K562 treated with DMSO at 1 percent for 4 hours (cell line): ENCODE results near the gene TREM1. TPM values are rescaled to one million over a fixed set of nuclear protein-coding genes. Genes with fewer than 3 reads are reported as not detected.

ENCODE experiments used
- total RNA-seq: library from RNA; unstranded; fragments of 300-600 nt; gene quantifications from 2 replicates; pipeline ENCODE4 v1.2.3, GENCODE V29; 2022; ENCODE audit not compliant: insufficient read depth

TREM1 gene
- total RNA-seq: not detected in 2 replicates

DNA sequence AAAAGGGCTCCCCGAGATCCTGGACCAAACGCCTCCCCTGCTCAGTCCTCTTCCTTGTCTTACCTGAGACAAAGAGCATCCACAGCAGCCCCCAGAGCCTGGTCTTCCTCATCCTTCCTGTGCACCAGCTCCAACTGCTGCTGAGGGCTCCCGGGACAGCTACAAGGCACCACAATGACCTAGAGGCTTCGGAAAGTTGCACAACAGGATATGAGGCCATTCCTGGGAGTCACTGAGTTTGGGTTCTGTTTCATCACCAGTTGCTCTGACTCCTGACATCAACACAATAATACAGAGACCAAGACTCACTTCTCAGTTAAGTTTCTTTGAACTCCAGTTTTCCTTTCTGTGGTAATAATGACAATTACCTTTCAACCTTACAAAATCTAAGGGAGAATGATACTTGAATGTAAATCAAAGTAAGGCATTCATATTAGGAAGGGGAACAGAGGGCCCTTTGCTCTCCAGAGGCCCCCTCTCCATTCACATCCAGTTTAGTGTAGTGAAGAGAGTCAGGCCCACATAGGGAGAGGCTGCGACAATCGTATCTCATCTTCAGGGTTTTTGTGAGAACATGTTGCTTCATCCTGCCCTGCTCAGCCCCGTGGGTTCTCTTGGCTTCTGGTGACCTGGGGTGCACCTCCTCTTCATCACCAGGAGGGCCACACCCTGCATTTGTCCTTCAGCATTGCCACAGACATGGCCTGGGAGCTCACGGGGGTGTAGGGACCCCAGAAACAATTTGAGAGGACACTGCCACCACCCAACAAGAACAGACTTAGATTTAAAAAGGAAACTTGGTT is at the start of gene TREM1:
Gene TREM1 (minus strand): TSS at position 139 of the 803 bp plus-strand sequence. CDS start 27 bp downstream, at position 112.

GRCh38 chr6:41335296-41335695 is 48.8 kb upstream of the TREM1 start, which contains the start of gene NCR2:
NCR2 (plus strand) TSS chr6:41335608; CDS start chr6:41335877, 269 bp downstream.

GRCh38 chr6:41228096-41228495 is 58.4 kb downstream of the TREM1 start, which contains the start of gene TREML4:
TREML4 (plus strand) TSS chr6:41228349; CDS start chr6:41228428, 79 bp downstream.

Other genes with a start within 250 kb of the TREM1 start
- 2.4 and 3.0 TPM in 2 replicates for gene UNC5CL, start 247.5 kb downstream of the TREM1 start, total RNA-seq
- not detected in 2 replicates for gene TSPO2, start 244.2 kb downstream of the TREM1 start, total RNA-seq
- gene APOBEC2, start 233.5 kb downstream of the TREM1 start, total RNA-seq: not detected in 2 replicates
- gene OARD1, start 214.3 kb downstream of the TREM1 start, total RNA-seq: 28.7 and 32.6 TPM in 2 replicates
- 13.4 and 17.3 TPM in 2 replicates for gene NFYA, start 213.7 kb downstream of the TREM1 start, total RNA-seq
- gene TREML1, start 132.3 kb downstream of the TREM1 start, total RNA-seq: not detected in 2 replicates
- not detected in 2 replicates for gene TREM2, start 123.6 kb downstream of the TREM1 start, total RNA-seq
- gene TREML2, start 85.5 kb downstream of the TREM1 start, total RNA-seq: 0.69 and 1.8 TPM in 2 replicates
- gene TREML4, start 58.3 kb downstream of the TREM1 start, total RNA-seq: not detected in 2 replicates
- not detected in 2 replicates for gene NCR2, start 48.9 kb upstream of the TREM1 start, total RNA-seq